ENCODE results near the gene LRTM1. TPM values are rescaled to one million over a fixed set of nuclear protein-coding genes. Genes with fewer than 3 reads are reported as not detected.

Gene LRTM1
- polyA plus RNA-seq, 1 experiment = not detected

DNA sequence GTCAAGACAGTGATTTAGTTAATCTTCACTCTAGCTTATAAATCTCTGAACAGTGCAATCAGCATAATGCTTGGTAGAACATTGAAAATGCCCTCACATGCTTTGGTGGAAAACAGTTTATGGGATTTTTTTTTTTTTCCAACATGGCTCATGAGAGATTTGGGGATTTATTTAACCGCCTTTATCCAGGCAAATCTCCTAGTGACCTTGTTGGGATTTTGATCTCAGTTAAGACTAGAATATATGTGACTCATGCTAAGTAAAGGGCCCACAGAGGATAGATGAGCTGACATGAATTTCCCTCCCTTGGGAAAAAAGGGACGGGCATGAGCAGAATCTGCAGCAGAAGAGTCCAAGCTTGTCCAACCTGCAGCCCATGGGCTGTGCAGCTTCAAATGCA, 18.7 kb downstream of the LRTM1 start:
- no peak for DNase-seq (ENCODE audit: low read depth)
- TF ChIP-seq, protein P1, sequence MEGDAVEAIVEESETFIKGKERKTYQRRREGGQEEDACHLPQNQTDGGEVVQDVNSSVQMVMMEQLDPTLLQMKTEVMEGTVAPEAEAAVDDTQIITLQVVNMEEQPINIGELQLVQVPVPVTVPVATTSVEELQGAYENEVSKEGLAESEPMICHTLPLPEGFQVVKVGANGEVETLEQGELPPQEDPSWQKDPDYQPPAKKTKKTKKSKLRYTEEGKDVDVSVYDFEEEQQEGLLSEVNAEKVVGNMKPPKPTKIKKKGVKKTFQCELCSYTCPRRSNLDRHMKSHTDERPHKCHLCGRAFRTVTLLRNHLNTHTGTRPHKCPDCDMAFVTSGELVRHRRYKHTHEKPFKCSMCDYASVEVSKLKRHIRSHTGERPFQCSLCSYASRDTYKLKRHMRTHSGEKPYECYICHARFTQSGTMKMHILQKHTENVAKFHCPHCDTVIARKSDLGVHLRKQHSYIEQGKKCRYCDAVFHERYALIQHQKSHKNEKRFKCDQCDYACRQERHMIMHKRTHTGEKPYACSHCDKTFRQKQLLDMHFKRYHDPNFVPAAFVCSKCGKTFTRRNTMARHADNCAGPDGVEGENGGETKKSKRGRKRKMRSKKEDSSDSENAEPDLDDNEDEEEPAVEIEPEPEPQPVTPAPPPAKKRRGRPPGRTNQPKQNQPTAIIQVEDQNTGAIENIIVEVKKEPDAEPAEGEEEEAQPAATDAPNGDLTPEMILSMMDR (IDR thresholded peaks at IDR 0.05; ENCODE audit: insufficient read depth, low read depth, low read length) = no peak
- no peak overlapping the region for H3K4me3 ChIP-seq (ENCODE audit: low read depth, low read length)
- ChIA-PET POLR2A (interaction anchor here (0.5 kb wide), 1 partner anchor 260 kb away, joined by 3 read pairs; no protein-coding TSS in a partner anchor), CTCF (interaction anchor here (0.7 kb wide), 2 partner anchors 19 to 471 kb away, joined by 3 to 4 read pairs; no protein-coding TSS in a partner anchor)
- no peaks in the 10 kb centered on the region for H3K36me3 ChIP-seq (ENCODE audit: control insufficient read depth, insufficient read depth, low read length)
- H3K27me3 ChIP-seq (ENCODE audit: control insufficient read depth, insufficient read depth, low read length) = no peaks in the 10 kb centered on the region

DNA sequence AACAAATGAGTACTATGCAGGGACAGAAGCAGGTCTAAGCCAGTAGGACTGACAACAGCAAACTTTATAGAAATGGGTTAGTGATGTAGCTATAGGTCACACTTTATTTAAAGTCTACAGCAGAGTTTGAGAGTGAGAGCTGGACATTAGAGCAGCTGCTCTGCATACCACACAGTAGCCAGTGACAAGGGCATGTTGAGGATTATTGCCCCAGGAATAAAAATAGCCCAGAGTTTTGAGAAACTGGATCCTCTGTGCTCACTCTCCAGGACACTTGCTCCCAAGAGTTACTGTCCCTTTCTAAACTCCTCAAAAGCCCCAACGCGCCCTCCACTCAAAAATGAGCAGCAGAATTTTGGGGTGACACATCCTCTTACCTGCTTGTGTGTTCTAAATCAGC, 21.1 kb downstream of the LRTM1 start:
- CTCF ChIA-PET = interaction anchor here (1.4 to 2.4 kb wide), 3 partner anchors 9 to 32 kb away, joined by 3 to 7 read pairs (median 3); no protein-coding TSS in a partner anchor
- POLR2A ChIA-PET = no interaction called here
- no peak overlapping the region for H3K4me3 ChIP-seq (ENCODE audit: low read depth, low read length)
- TF ChIP-seq, protein P1 (IDR thresholded peaks at IDR 0.05; ENCODE audit: insufficient read depth, low read depth, low read length) = no peak
- DNase-seq (ENCODE audit: low read depth) = no peak
- no peaks in the 10 kb centered on the region for H3K36me3 ChIP-seq (ENCODE audit: control insufficient read depth, insufficient read depth, low read length)
- no peaks in the 10 kb centered on the region for H3K27me3 ChIP-seq (ENCODE audit: control insufficient read depth, insufficient read depth, low read length)

DNA sequence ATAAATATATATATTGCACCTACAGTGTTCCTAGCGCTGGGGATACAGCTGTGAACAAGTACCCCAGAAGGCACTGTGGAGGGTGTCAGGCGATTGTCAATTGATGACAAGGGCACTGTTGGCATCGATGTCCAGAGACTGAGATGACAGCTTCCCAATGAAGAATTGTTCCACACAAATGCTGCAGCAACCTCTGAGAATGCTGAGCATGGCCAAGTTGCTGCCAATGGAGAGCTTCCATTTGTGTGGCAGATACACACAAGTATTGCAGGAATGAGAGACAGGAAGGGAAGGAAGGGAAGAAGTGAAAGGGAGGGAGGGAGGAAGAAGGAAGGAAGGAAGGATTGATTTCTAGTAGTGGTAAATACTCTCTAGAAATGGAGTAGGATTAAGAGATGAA, 21.9 kb downstream of the LRTM1 start:
- TF ChIP-seq, protein P1 (IDR thresholded peaks at IDR 0.05; ENCODE audit: insufficient read depth, low read depth, low read length) = no peak
- no peak overlapping the region for H3K4me3 ChIP-seq (ENCODE audit: low read depth, low read length)
- ChIA-PET CTCF (interaction anchor here (0.6 to 1.5 kb wide), 3 partner anchors 9 to 213 kb away, joined by 3 read pairs; no protein-coding TSS in a partner anchor), POLR2A (no interaction called here)
- no peaks in the 10 kb centered on the region for H3K27me3 ChIP-seq (ENCODE audit: control insufficient read depth, insufficient read depth, low read length)
- no peaks in the 10 kb centered on the region for H3K36me3 ChIP-seq (ENCODE audit: control insufficient read depth, insufficient read depth, low read length)
- DNase-seq (ENCODE audit: low read depth) = no peak

DNA sequence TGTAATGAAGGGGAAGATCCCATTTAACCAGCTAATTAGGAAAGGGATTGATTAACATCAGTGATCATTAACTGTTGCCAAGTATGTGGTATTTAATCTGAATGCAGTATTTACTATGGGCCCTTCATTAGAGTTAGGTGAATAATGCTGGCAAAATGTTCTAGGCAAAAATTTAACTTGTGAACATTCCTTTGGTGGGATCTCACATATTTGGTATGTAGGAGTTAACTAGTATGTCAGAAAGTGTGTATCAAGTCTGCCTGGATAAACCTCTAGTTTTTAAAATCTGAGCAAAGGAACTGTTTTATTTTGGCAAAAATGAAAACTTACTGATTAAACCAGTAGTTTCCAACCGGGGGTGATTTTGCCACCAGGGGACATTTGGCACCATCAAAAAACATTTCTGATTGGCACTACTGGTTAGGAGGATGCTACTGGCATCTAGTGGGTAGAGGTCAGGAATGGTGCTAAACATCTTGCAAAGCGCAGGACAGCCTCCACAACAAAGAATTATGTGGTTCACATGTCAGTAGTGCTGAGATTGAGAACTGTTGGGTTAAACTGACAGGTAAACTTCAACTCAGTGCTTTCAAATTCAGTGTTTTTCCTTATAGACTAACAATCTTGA, 22.5 kb downstream of the LRTM1 start:
- no peak overlapping the region for H3K4me3 ChIP-seq (ENCODE audit: low read depth, low read length)
- ChIA-PET CTCF (interaction anchor here (0.6 to 1.4 kb wide), 3 partner anchors 14 to 213 kb away, joined by 3 to 4 read pairs (median 3); no protein-coding TSS in a partner anchor), POLR2A (interaction anchor here (0.8 kb wide), 1 partner anchor 49 kb away, joined by 4 read pairs; no protein-coding TSS in a partner anchor)
- DNase-seq (ENCODE audit: low read depth) = no peak
- no peaks in the 10 kb centered on the region for H3K36me3 ChIP-seq (ENCODE audit: control insufficient read depth, insufficient read depth, low read length)
- TF ChIP-seq, protein P1 (IDR thresholded peaks at IDR 0.05; ENCODE audit: insufficient read depth, low read depth, low read length) = no peak
- no peaks in the 10 kb centered on the region for H3K27me3 ChIP-seq (ENCODE audit: control insufficient read depth, insufficient read depth, low read length)

DNA sequence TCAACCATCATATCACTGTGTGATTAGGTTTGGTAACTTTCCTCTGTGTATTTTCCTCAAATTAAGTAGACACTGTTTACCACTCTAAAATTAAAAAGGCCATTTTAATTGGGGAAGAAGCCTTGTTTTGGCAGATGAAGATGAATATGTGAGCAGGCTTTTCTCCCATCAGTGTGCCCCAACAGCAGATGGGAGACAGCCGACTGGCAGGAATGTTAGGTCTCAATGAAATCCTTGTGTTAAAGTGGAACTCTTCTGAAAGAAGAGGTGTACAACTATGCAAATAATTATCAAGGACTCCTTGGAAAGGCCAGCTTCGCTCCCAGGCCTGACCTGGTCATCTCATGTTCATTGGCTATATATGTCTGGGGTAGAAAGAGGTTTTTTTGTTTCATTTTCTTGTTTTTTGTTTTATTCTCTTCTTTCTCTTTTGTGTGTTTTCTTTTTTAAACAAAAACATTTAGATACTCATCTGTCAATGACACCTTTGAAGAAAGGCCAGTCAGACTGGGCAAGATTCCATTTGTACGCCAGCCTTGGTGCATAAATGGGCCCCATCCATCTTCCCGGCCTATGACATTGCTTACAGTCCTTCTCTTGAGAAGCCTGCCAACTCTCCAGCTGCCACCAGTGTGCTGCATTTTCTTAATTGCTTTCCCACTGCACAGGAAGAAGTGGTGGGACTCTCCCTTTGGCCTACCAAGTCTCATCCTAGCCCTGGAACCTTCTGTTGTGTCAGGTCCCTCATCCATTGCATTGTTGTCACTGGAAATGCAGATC, 25.8 kb downstream of the LRTM1 start:
- ChIA-PET CTCF (no interaction called here), POLR2A (no interaction called here)
- H3K4me3 ChIP-seq (ENCODE audit: low read depth, low read length) = no peak overlapping the region
- no peaks in the 10 kb centered on the region for H3K36me3 ChIP-seq (ENCODE audit: control insufficient read depth, insufficient read depth, low read length)
- TF ChIP-seq, protein P1 (IDR thresholded peaks at IDR 0.05; ENCODE audit: insufficient read depth, low read depth, low read length) = no peak
- no peaks in the 10 kb centered on the region for H3K27me3 ChIP-seq (ENCODE audit: control insufficient read depth, insufficient read depth, low read length)
- DNase-seq (ENCODE audit: low read depth) = no peak
